SU-DHL-6 (cell line): Measurements from ENCODE around the gene EIF4EBP3.

Source experiments
- CTCF ChIP-seq: fragments of 200-600 bp; sonication (generic); IDR thresholded peaks from one replicate; pipeline ENCODE4 v1.5.1; 2017; ENCODE audit warnings: antibody characterized with exemption, mild to moderate bottlenecking, low read length, moderate library complexity; ENCODE audit not compliant: insufficient read depth, poor library complexity, severe bottlenecking
- EZH2phosphoT487 ChIP-seq: fragments of 200-600 bp; sonication (generic), shearing (Covaris generic); conservative IDR thresholded peaks from 2 replicates; pipeline ENCODE4 v1.6.1; 2018; ENCODE audit warnings: mild to moderate bottlenecking, antibody characterized with exemption, low read length, moderate library complexity, mixed read lengths

DNA sequence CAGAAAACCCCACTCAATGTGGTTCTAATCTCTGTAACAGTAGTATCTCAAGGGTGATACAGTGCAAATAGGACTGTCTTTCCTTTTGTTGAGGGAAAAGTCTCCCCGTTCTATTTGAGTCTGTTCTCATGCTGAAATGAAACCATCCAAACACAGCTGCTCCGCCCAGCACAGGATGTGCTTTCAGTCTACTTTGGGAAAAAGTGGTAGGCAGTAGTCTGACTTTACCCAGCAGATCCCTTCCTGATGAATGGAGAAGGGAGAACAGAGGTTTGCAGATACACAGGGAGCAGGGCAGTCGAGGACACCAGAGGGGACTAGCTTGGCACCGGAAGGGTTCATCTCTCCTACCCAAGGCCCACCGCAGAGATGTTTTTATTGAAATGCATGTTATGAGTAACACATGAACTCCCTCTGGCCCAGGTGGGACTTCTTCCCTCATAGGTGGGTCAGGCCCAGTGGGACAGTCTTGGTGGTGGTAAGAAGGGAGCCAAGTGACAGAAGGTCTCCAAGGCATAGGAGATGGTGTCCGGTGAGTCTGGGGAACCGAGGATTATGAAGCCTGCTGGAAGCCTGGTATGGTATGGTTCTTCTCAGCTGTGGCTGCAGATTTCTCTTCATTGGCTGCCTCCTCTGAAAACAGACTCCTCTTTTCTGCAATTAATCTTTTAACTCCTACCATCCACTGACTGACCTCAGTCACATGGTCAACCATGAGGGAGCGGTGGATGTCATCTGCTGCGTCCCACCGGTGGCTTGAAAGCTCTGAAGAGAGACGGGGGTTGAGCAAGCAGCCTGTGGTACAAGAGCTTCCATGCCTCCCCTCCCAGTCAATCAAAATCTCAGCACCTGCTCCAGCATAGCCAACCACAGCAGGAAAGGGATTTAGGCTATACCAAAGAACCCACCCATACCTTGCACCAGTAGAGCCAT lies 3.0 kb downstream of the EIF4EBP3 start:
- TF ChIP-seq CTCF (no peak), EZH2phosphoT487 (no peak)
